ENCODE data around the gene PLEKHA4.
"Not testable (repeated sequence)": the region's sequence is repeated elsewhere in the genome, so short reads cannot be mapped to it uniquely, and the experiment has no call there.

The PLEKHA4 gene

DNA sequence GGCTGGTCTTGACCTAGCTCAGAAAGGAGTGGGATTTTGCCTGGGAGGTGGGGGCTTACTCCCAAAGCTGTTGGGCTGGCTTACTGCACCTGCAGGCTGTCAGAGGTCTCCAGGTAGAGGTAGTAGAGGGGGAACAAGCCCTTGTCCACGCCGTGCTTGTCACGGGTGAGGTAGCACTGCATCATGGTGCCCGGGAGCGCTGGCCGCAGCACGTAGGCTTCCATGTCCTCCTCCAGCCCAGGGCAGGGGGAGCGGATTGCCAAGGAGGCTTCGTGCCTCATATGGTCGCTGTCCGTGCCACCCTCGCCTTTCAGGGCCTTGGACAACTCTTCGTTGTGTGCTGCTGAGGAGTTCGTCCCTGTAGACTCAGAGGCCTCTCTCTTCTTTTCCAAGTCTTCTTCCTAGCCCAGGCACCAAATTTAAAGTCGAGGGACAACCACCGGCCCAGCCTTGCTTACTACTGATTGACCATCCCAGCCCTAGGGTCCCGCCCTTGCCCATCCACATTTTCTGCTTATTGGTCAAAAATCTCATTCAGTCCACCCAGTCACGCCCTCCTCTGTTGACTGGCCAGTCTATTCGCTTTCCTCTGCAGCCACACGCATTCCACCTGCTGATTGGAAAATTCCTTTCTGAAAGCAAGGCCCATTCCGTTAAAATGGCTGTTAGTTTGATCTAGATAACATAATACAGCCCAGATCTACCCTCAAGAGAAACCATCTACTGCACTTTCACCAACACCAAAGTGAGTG, 19.6 kb upstream of the PLEKHA4 start:
- DNase-seq = no peak

DNA sequence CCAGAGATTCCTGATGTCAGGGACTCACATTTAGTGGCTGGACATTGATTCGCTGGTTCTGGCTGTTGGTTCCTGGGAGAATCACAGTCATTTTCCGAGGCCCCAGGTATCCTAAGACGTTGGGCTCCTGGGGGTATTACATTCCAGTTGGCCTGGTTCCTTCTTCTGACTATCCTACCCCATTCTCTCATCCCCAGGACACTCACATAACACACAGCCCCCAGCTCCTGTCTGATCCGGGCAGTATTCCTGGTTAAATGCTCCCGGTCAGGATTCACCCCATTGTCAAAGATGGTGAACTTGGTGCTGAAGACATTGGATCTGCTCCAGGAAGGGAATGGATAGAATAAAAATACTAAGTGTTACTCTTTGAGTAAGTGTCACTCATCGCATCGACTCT, 15.3 kb upstream of the PLEKHA4 start:
- no peak for DNase-seq

DNA sequence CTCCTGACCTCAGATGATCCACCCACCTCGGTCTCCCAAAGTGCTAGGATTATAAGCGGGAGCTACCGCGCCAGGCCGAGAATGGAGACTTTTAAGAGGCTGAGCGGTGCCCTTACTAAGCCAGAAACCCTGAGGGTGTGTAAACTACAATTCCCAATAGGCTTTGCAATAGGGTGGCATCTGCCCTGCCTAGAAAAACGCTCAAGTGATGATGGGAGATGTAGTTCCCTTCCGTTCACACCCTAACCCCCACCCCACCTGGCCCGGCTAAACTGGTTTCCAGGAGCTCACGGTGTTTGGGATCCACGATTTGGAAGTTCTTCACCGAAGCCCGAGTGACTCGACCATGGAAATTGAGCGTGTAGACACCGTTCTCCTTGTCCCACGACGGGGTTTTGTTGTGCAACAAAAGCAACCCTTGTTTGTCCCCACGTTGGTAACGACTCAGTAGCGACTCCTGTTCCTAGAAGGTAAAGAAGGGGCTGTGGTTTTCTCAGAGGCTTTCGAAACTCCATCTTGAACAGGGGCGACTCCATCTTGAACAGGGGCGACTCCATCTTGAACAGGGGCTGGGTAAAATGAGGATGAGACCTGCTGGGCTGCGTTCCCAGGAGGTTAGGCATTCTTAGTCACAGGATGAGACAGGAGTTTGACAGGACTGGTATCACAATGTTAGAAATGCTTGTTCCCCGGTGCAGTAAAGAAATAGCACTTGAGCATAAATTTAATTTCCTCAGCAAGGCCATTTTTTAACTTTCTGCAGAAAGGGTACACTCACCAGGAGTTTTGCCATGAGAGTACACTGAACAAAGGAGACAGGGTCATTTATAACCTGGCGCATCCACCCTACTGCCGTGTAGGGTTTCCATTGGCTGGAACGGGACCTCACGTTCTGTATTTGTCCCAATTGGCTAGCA, 13.6 kb upstream of the PLEKHA4 start:
- no peak for DNase-seq

DNA sequence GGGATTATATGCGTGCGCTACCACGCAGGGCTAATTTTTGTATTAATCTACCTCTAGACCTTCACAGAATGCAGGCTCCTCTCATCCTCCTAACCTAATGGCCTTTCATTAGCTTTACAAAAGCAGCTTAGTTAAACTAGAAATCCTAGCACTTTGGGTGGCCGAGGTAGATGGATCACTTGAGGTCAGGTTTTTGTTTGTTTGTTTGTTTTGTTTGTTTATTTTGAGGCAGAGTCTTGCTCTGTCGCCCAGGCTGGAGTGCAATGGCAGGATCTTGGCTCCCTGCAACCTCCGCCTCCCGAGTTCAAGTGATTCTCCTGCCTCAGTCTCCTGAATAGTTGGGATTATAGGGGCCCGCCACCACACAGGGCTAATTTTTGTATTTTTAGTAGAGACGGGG, 11.3 kb upstream of the PLEKHA4 start:
- not testable (repeated sequence) for DNase-seq

DNA sequence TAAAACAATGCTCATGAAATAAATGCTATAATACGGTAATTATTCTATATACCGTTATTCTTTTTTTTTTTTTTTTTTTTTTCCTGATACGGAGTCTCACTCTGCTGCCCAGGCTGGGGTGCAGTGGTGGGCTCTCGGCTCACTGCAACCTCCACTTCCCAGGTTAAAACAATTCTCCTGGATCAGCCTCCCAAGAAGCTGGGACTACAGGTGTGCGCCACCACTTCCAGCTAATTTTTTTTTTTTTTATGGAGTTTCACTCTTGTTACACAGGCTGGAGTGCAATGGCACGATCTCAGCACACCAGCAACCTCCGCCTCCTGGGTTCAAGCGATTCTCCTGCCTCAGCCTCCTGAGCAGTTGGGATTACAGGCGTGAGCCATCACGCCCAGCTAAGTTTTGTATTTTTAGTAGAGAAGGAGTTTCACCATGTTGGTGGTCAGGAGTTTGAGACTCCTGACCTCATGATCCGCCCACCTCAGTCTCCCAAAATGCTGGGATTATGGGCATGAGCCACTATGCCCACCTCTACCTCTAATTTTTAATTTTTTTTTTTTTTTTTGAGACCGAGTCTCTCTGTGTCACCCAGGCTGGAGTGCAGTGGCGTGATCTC, 10.7 kb upstream of the PLEKHA4 start:
- DNase-seq = no peak

DNA sequence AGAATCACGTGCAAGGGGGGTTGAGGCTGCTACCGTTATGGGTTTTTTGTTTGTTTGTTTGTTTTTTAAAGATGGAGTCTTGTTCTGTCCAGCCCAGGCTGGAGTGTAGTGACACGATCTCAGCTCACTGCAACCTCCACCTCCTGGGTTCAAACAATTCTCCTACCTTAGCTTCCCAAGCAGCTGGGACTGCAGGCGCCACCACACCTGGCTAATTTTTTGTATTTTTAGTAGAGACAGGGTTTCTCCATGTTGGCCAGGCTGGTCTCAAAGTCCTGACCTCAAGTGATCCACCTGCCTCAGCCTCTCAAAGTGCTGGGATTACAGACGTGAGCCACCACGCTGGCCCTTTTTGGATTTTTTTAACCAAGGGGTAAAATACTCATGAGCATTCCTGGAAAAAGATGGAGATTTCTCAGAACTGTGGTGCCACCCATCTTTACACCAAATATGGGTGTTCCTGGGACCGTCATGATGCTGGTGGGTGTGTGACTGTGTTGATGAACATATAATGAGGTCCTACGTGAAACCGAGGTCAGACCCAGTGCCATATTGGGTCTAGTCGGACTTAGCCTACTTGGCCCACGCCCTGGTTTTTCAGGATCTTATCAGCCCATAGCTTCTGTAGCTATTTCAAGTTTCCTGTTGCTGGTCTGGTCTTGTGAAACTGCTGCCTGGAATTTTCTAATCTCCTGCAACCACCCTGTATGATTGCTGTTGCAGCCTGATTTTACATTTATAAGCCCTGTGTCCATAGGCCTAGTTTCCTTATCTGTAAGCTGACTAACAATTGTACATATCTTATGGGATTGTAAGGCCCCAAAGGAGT, 10.0 kb upstream of the PLEKHA4 start:
- no peak for DNase-seq

DNA sequence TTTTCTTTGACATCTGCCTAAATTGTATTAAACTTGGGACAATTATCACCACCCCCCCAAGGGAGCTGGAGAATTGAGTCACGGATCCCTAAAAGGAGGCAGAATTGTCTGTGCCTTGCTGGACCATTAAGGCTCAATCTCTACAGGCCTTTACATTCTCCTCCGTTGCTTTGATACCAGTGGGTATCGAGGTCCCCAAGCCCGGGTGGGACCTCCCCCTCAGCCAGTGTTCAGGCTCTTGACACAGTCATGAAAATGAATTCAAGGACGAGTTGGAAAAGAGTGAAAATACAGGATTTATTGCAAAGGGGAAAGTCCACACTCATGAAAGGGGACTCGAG, 9.4 kb upstream of the PLEKHA4 start:
- DNase-seq = no peak

DNA sequence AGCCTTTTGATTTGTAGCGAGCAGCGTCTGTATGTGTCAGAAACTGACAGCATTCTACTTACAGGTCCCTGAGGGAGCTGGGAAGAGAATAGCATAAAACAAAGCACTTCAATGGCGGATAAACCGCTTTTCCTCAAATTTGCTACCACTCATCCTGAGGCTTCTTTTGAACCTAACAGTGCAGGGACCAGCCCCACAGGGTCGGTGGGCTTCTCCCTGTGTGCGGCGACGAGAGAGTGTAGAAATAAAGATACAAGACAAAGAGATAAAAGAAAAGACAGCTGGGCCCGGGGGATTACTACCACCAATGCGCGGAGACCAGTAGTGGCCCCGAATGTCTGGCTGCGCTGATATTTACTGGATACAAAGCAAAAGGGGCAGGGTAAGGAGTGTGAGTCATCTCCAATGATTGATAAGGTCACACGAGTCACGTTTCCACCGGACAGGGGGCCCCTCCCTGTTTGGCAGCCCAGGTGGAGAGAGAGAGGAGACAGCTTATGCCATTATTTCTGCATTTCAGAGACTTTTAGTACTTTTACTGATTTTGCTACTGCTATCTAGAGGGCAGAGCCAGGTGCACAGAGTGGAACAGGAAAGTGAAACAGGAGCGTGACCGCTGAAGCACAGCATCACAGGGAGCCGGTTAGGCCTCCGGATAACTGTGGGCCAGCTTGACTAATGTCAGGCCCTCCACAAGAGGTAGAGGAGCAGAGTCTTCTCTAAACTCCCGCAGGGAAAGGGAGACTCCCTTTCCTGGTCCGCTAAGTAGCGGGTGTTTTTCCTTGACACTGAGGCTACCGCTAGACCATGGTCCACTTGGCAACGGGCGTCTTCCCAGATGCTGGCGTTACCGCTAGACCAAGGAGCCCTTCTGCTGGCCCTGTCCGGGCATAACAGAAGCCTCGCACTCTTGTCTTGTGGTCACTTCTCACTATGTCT, 7.9 kb upstream of the PLEKHA4 start:
- not testable (repeated sequence) for DNase-seq

DNA sequence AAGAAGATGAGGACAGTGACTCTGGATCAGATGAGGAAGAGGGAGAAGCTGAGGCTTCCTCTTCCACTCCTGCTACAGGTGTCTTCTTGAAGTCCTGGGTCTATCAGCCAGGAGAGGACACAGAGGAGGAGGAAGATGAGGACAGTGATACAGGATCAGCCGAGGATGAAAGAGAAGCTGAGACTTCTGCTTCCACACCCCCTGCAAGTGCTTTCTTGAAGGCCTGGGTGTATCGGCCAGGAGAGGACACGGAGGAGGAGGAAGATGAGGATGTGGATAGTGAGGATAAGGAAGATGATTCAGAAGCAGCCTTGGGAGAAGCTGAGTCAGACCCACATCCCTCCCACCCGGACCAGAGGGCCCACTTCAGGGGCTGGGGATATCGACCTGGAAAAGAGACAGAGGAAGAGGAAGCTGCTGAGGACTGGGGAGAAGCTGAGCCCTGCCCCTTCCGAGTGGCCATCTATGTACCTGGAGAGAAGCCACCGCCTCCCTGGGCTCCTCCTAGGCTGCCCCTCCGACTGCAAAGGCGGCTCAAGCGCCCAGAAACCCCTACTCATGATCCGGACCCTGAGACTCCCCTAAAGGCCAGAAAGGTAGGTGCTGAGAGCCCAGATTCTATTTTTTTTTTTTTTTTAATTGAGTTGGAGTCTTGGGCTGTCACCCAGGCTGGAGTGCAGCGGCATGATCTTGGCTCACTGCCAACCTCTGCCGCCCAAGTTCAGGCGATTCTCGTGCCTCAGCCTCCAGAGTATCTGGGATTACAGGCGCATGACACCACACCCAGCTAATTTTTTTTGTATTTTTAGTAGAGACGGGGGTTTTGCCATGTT, 6.1 kb upstream of the PLEKHA4 start:
- no peak for DNase-seq

DNA sequence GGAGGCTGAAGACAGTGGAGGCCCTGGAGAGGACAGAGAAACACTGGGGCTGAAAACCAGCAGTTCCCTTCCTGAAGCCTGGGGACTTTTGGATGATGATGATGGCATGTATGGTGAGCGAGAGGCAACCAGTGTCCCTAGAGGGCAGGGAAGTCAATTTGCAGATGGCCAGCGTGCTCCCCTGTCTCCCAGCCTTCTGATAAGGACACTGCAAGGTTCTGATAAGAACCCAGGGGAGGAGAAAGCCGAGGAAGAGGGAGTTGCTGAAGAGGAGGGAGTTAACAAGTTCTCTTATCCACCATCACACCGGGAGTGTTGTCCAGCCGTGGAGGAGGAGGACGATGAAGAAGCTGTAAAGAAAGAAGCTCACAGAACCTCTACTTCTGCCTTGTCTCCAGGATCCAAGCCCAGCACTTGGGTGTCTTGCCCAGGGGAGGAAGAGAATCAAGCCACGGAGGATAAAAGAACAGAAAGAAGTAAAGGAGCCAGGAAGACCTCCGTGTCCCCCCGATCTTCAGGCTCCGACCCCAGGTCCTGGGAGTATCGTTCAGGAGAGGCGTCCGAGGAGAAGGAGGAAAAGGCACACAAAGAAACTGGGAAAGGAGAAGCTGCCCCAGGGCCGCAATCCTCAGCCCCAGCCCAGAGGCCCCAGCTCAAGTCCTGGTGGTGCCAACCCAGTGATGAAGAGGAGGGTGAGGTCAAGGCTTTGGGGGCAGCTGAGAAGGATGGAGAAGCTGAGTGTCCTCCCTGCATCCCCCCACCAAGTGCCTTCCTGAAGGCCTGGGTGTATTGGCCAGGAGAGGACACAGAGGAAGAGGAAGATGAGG, 5.3 kb upstream of the PLEKHA4 start:
- no peak for DNase-seq

DNA sequence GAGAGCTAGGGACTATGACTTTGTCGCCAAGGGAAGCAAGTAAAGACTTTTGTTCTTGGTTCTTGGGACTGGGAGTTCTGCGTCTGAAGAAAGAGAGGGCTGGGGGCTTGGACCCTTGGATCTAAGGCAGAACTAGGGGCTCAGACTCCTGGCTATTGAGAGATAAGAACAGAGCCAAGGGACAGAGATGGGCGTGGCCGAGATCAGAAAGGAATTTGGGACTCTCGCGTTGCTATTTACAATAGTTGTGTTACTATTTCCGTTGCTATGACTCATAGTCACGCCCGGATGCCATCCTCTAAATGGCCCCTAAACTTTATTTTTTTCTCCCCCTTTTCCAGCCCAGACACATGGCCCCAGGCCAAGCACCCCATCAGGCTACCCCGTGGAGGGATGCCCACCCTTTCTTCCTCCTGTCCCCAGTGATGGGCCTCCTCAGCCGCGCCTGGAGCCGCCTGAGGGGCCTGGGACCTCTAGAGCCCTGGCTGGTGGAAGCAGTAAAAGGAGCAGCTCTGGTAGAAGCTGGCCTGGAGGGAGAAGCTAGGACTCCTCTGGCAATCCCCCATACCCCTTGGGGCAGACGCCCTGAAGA, 4.6 kb upstream of the PLEKHA4 start:
- DNase-seq = no peak

DNA sequence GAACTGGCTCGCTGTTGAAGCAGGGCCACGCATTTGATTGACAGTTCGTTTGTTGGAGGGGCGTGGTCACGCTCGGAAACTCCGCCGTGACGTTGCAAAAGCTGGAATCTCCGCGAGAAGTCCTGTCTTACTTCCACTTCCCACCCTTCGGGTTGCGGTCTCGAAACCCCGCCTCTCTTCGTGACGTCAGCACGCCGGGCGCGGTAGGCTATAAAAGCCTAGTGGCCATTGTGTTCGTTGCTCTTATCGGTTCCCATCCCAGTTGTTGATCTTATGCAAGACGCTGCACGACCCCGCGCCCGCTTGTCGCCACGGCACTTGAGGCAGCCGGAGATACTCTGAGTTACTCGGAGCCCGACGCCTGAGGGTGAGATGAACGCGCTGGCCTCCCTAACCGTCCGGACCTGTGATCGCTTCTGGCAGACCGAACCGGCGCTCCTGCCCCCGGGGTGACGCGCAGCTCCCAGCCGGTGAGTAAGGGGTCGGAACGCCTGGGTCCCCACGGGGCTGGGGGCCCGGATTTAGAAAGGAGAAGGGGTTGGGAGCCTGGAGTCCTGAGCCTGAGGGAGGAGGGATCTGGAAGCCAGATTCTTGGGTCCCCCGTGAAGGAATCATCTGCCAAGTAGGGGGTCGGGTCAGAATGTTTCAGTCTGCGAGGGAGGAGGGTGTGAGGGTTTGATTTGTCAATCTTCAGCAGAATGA, 3.9 kb upstream of the PLEKHA4 start, which contains the start of gene PPP1R15A:
Gene PPP1R15A, plus strand, starts transcription at position 240 of the 702 bp plus-strand sequence. CDS start 813 bp downstream, outside the sequence.
- peak; percentile 94 for DNase-seq

DNA sequence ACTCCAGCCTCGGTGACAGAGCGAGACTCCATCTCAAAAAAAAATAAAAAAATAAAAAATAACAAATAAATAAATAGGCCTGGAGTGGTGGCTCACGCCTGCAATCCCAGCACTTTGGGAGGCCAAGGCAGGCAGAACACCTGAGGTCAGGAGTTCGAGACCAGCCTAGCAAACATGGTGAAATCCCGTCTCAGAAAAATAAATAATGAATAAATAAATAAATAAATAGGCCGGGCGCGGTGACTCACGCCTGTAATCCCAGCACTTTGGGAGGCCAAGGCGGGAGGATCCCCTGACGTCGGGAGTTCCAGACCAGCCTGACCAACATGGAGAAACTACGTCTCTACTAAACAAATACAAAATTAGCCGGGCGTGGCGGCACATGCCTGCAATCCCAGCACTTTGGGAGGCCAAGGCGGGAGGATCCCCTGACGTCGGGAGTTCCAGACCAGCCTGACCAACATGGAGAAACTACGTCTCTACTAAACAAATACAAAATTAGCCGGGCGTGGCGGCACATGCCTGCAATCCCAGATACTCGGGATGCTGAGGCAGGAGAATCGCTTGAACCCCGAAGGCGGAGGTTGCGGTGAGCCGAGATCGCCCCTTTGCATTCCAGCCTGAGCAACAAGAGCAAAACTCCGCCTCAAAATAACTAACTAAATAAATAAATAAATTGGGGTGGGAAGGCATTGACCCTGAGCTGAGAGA, 3.2 kb upstream of the PLEKHA4 start:
- not testable (repeated sequence) for DNase-seq

DNA sequence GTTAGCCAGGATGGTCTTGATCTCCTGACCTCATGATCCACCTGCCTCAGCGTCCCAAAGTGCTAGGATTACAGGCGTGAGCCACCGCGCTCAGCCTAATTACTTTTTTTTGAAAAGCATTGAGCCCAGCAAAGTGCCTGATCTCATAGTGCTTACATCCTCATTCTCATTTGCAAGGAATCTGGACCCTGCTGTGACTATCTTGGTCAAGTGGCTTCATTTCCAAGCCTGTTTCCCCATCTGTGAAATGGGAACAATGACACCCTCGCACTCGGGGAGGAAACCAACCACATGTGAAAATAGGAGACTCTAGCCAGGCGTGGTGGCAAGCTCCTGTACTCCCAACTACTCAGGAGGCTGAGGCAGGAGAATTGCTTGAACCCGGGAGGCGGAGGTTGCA, 1.6 kb upstream of the PLEKHA4 start:
- DNase-seq = no peak

DNA sequence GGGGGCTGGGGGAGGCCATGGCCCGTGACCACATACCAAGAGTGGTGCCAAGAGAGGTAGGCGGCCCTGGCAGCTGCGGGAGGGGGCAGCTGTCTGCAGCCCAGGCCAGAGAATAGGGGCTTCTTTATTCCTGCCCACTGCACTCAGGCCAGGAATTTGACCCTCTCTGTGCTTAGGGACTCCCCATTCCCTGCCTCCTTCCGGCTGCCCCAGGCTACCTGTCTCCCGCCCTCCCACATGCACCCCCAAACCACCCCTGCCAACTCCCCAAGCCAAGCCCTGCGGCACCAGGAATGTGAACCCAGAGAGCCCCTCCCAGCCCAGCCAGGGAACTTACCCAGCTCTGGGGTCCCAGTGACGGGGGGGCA, 687 bp downstream of the PLEKHA4 start:
- DNase-seq = no peak

DNA sequence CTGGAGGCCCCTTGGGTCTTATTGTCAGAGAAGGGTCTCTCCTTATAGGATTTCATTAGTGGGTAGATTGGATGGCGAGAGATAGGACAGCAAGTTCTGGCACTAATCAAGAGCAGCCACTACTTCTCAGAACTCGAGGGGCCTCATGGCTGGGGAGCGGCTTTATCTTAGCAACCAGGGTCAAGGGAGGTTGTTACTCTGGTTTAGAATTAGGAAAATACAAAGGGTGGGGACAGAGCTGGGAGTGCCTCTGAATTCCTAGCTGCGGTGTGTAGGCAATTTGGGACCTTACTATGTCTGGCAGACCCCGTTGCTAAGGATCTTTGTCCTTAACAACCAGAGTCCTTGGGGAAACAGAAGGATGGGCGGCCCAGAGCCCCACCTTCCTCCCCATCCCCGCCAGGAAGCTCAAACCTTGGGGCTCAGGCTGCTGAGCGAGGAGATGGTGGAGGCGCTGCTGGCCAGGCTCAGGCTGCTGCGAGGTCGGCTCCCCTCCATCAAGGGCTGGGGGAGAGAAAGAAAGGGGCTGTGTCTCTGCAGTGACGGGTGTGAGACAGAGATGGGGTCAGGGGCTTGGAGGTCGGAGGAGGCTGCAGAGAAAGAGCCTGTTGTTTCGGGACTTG, 1.2 kb downstream of the PLEKHA4 start:
- DNase-seq = no peak

DNA sequence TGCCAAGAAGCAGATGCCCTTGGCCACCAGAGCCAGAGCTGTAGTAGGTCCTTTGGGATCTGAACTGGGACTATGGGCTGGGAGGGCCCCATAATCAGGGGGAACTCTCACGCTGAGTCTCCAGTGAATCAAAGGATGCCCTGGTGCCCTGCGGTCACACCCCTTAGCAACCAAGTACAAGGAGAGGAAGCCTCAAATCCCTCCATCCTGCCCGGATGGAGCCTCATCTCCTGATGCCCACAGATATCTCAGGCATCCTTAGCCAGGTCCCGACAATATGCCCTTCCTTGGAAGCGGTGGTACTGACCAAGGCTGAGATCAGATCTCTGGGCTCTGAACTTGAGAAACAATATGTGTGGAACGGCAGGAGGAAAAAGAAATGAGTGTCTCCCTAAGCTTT, 1.7 kb downstream of the PLEKHA4 start:
- DNase-seq = no peak

DNA sequence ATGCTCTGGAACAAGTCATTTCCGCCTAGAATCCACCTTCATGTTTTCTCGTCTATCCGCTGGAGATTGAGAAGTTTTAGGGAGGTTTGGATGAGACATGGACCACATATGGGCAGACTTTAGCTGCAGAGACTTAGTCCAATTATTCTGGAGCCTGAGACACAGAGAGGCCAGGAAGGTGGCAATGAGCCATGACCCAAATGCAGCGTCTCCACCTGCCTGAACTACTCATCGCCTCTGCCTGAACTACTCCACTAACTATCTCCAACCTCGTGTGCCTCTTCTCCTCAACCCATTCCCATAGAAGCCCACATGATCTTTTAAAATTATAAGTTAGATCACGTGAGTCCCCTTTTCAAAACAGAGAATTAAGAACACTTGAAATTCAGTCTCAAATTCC, 5.6 kb downstream of the PLEKHA4 start:
- DNase-seq = no peak
